RCC 7860 (cell line): Measurements from ENCODE around the gene CD58.

Experiments used
- DNase-seq: peaks from one replicate; pipeline ENCODE4 v3.0.0-alpha.2; 2015; ENCODE audit warnings: low spot score
- FAIRE-seq: peaks from 2 replicates; lab custom pipeline; 2012; peaks lifted over from hg19 to GRCh38; lab: Jason Lieb, UNC

CD58 gene

GRCh38 chr1:116514708-116515525 is 55.9 kb downstream of the CD58 start:
- FAIRE-seq = peak; percentile 92

GRCh38 chr1:116513956-116514355 is 56.9 kb downstream of the CD58 start:
- no peak for FAIRE-seq
- DNase-seq = no peak

More at GRCh38 chr1:116514708-116515525, 55.9 kb downstream of the CD58 start:
- peak; percentile 95 for DNase-seq

- no peak for FAIRE-seq
These were observed 59.3 kb downstream of the CD58 start for GRCh38 chr1:116511459-116512019.

GRCh38 chr1:116510361-116510760 is 60.5 kb downstream of the CD58 start:
- no peak for FAIRE-seq
- DNase-seq = no peak

More at GRCh38 chr1:116511459-116512019, 59.3 kb downstream of the CD58 start:
- DNase-seq = no peak

- FAIRE-seq (peak; percentile 92), DNase-seq (peak; percentile 93)
These were observed 61.5 kb downstream of the CD58 start for GRCh38 chr1:116508984-116509980.

DNA sequence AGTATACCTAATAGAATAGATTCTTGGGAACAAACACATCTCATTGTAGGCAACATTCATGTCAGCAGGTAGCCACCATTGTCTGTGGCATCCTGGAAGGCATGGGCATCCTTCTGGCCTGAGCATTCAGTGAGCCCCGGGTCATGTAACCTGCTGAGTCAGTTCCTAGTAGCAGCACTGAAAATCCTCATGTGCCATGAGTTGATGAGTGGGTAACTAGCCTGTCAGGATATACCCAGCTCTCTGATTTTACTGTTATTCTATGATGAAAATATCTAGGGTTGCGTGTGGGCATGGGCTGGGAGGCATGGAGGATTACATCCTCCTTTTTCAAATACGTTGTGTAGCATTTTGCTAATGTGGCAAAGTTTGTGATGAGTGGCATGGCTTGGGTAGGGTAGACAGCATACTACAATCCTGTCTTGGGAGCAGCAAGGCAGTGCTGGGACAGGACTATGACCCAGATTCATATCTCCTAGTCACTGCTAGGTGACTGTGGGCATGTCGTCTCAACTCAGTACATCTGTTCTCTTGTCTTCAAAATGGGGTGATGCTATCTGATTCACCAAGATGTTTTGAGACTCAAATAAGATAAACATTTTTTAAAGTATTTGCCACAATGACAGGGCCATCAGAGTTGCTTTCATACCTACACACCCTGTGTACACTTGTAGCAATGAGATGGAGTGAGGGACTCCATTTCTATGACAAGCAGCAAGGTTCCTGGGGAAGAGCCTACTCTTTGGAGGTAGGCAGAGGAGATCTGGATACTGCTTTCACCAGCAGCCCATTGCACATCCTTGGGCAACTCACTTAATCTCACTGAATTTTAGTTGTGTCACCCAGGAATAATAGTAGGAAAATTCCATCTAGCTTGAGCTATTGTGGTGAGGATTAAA is 62.5 kb downstream of the CD58 start:
- DNase-seq (peak; percentile 18), FAIRE-seq (no peak)

DNA sequence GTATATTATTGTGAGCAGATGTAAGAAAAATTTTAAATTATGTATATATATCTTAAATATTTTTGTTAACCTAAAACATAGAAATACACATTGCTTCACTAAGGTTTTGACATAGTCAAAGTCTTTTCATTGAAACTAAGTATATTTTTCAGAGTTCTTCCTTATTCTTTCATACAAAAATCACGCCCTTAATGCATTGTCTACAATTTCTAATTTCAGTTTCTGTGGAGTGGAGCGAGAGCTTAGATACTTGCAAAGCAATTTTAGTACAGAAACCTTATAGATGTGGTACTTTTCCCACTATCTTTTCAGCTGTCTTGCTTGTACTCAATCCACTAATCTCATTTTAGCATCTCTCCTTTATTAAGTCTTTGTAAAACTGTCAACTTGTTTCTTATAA is 63.2 kb downstream of the CD58 start:
- DNase-seq (no peak), FAIRE-seq (no peak)

GRCh38 chr1:116506132-116507004 is 64.5 kb downstream of the CD58 start:
- peak; percentile 63 for DNase-seq
- no peak for FAIRE-seq

GRCh38 chr1:116504308-116505156 is 66.3 kb downstream of the CD58 start:
- DNase-seq (peak; percentile 85), FAIRE-seq (peak; percentile 54)

GRCh38 chr1:116503546-116504307 is 67.1 kb downstream of the CD58 start:
- FAIRE-seq (no peak), DNase-seq (no peak)

DNA sequence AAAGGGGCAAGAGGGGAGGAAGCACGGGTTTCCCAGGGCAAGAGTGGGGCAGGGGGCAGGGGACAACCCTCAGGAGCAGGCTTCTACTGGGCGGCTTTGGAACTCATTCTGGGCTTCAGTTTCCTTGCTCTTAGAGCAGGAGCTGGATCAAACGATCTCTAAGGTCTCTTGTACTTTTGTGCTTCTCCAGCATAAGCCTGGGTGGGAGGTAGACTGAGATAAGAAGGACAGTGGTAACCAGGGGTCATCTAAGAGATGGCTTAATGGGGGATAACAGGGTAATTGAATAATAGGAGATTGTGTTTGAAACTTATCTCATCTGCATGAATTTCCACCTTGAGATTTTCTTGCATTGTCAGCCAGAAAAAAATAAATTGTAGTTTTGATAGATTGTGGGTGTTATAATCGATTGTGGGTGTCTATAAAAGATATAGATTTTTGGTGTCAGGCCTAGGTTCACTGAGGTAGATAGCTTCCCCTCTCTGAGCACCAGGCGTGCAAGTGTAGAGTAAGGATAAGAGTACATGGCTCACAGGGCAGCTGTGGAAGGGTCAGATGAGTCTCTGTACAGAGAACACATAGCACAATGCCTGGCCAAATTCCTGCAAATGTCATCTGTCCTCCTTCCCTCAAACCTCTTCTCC is 68.0 kb downstream of the CD58 start:
- FAIRE-seq (no peak), DNase-seq (no peak)

GRCh38 chr1:116501870-116502244 is 69.0 kb downstream of the CD58 start:
- DNase-seq = no peak
- FAIRE-seq = no peak

GRCh38 chr1:116501125-116501869 is 69.5 kb downstream of the CD58 start:
- no peak for FAIRE-seq

DNA sequence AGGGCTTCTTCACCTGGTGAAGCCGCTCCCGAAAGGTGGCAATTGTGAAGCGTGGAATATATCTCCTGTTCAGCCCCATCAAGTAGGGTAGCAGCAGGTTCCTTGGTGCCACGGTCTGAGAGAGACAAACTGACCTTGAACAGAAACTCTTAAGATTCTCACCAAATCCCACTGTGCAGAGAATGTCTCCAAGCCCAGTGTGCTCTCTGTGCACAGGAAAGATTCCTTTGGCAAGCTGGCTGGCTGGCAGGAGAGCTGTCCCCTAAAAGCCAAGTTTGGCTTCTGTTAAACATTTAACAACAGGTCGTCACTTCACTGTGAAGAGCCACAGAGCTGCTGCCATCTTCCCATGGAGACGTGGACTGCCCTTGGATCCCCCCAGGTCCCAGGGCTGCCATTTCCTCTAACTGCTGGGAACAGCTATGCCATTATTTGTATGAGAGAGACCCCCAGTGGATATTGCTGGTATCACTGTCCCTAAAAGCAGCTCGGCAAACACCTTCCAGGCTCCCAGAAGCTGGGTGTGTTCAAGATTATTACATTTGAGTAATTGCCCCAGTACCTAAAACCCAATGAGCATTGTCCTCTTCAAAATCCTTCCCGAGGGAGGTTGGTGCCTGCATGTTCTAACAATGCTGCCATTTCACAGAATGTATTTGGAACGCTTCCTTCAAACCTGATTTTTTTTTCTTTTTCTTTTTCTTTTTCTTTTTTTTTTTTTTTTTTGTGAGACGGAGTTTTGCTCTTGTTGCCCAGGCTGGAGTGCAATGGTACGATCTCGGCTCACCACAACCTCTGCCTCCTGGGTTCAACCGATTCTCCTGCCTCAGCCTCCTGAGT is 71.8 kb downstream of the CD58 start:
- no peak for FAIRE-seq
- peak; percentile 45 for DNase-seq

More at GRCh38 chr1:116501125-116501869, 69.5 kb downstream of the CD58 start:
- DNase-seq = no peak

- DNase-seq (peak; percentile 20), FAIRE-seq (no peak)
These were observed 73.2 kb downstream of the CD58 start for GRCh38 chr1:116497656-116498055.
